ENCODE results near the gene WDR27.
A peak's percentile ranks its signal among the peaks of the same experiment; 100 is the strongest.
"Not testable (repeated sequence)": the region's sequence is repeated elsewhere in the genome, so short reads cannot be mapped to it uniquely, and the experiment has no call there.

The WDR27 gene

GRCh38 chr6:169659820-169660610, 41.8 kb downstream of the WDR27 start:
- DNase-seq = no peak

GRCh38 chr6:169657284-169657610, 44.6 kb downstream of the WDR27 start:
- no peak for DNase-seq

DNA sequence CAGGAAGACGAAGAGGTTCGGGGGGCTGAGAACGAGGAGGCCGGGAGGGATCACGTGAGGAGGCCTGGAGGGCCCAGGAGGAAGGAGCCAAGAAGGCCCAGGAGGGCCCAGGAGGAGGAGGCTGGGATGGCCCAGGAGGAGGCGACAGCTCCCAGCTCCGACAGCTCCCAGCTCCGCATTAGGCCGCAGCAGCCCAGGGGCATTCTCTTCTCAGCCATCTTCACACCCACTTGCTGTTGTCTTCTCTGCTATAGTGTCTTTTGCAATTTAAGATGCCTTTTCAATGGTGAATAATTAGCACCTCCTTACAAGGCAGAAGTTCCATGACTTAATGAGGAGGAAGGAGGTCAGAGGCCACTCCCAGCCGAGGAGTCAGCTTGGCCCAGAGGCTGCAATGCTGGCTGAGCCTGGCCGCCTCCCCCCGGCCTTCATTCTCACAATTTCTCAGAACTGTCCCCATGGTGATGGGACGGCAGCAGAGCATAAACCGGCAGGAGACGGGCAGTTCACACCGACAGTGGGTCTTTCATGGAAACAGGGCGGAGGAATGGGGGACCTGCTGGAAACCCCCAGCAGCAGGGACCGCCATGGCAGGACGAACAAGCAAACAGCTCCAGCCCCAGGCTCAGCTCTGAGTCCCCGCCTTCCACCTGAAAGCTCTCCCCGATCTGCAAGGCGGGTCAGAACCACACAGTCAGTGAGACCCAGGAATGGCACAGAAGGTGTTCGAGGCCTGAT, 45.1 kb downstream of the WDR27 start:
- no peak for DNase-seq

GRCh38 chr6:169654598-169655391, 47.0 kb downstream of the WDR27 start:
- DNase-seq = peak; percentile 47

DNA sequence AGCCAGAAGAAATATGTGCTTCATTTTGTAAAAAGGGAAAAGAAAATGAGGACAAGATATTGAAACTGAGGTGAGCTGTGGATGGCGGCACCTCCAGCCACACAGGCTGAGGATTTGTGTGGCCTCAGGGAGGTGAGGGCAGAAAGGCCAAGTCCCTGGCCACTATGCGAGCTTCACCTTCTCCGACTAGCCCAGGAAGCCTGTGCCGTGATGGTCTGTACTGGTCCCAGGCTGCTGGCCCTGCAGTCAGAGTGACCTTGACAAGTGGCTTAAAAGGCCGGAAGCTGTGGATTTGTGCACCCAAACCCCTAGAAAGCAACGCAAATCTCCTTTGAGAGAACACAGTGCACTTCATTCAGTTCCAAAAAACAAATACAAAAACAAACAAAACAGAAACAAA, 48.1 kb downstream of the WDR27 start:
- DNase-seq = no peak

- no peak for DNase-seq
Observed at GRCh38 chr6:169652896-169653295, 48.9 kb downstream of the WDR27 start.

DNA sequence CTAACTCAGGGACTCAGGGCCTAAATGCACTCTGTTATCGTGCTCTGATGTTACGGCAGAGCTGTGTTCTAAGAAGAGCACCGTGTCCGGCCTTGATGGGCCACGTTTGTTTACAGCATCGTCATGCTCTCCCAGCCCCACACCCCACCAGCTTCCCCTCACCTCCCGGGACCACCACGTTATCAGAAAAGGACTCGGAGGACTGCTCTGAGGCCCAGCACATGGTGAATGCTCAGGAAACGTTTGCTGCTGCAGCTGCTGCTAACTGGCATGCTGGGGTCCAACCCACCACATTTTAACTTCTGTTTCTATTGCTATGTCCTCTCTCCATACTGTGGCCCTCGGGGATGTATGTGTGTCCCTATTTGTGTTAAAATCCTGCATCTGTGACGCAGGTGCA, 50.3 kb downstream of the WDR27 start:
- DNase-seq = no peak

DNA sequence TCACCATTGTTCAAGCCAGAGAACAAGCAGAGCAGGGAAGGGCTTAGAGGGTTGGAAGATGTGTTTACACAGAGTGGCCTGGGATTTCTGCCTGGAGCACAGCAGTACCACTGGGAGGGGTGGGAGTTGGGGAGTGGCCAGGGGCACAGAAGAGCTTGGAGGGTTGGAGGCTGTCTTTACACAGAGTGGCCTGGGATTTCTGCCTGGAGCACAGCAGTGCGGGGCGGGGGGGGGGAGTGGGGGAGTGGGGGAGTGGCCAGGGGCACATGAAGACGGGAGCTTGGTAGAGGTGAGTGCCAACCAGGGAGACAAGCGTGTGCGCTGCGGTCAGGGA, 50.9 kb downstream of the WDR27 start:
- no peak for DNase-seq

- DNase-seq = no peak
Observed at GRCh38 chr6:169650241-169650958, 51.4 kb downstream of the WDR27 start.

DNA sequence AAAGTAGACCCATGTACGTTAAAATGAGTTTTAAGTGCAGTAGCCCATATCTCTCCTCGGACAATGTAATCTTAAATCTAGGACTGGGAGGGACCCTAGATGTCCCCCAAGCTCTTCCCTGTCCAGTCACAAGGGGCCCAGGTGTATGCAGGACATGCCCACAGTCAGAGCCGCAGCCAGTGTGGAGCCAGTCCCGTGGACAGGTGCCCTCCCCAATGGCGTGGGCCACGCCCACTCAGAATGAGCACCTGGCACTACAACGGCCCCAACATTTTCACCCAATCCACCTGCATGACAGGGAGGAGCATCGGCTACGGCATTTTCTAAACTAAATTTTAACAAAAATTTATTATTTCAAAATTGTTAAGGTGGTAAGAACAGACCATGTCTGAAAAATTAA, 53.2 kb downstream of the WDR27 start:
- no peak for DNase-seq

- DNase-seq = no peak
Observed at GRCh38 chr6:169648092-169648491, 53.7 kb downstream of the WDR27 start.

GRCh38 chr6:169647637-169648036, 54.2 kb downstream of the WDR27 start:
- no peak for DNase-seq

DNA sequence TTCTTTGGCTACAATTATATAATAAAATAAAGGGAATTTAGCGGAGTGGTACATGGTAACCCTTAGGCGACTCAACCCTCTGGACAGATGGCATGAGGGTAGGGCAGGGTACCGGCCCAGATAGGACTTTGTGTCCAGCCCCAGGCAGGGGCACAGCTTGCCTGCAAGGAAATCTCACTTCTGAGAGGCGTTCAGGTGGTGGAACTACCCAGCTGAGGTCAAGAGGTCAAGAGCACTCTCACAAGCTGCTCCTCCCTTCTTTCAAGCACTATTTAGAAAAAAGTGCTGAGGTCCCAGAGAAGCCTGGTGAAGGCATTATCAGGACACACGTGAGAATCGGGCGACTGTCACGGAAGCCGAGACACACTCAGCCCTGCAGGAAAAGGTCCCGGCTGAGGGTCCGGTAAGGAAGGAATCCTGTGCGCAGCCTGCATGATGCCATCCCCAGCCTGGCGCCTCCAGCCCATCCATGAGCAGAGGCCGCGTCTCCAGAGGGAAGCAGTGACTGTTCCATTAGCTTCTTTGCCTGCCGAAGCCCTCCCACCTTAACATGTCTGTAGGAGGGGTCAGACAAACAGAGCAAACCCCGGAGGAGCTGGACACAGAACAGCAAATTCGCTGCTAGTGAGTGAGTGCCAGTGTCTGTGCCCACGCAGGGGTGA, 54.8 kb downstream of the WDR27 start:
- DNase-seq = no peak

DNA sequence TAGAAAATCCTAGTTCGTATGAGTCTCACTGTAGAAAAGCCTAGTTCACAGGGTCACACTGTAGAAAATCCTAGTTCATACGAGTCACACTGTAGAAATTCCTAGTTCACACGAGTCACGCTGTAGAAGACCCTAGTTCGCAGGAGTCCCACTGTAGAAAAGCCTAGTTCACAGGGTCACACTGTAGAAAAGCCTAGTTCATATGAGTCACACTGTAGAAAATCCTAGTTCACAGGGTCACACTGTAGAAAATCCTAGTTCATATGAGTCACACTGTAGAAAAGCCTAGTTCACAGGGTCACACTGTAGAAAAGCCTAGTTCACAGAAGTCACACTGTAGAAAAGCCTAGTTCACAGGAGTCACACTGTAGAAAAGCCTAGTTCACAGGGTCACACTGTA, 56.4 kb downstream of the WDR27 start:
- not testable (repeated sequence) for DNase-seq

DNA sequence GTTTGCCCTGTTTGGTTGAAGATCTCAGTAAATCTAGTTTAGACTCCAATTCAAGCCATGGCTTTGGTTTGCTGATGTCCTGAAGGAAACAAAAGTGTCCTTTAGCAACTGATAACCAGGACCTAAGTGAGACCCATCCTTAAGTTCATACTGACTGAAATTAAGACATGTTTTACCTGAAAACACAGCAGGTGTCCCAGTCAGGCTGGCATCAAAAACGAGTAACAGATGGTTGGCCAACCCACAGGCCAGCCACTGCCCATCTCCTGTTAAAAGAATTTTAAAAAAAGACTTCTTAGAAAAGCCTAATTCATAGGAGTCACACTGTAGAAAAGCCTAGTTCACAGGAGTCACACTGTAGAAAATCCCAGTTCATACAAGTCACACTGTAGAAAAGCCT, 58.3 kb downstream of the WDR27 start:
- DNase-seq = no peak

GRCh38 chr6:169642455-169642854, 59.4 kb downstream of the WDR27 start:
- no peak for DNase-seq

DNA sequence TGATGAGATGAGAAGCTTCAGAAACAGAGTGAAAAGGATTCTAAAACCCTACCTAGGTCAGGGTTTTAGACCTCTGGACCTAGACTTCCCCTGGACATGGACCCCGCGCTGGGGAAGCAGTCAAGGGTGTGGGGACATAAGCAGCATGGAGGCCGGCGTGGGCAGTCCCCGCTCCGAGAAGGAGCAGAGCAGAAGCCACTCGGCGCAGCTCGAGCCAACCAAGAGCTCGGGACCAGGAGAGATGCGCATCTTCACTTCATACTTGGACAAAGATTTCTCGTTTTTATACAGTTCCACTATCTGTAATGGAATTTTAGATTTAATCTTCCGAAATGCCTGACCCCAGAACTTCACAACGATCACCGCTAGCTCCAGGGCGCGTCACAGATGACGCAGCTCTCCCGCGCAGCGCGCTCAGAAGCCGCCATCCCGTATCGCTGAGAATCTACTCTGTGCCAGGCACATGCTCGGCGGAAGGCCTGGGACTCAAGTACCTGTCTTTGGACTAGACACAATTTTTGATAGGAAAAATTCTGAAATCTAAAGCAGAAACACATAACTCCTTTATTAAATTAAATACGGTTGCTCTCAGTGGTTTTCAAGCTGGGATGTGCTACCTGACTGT, 60.3 kb downstream of the WDR27 start:
- no peak for DNase-seq

DNA sequence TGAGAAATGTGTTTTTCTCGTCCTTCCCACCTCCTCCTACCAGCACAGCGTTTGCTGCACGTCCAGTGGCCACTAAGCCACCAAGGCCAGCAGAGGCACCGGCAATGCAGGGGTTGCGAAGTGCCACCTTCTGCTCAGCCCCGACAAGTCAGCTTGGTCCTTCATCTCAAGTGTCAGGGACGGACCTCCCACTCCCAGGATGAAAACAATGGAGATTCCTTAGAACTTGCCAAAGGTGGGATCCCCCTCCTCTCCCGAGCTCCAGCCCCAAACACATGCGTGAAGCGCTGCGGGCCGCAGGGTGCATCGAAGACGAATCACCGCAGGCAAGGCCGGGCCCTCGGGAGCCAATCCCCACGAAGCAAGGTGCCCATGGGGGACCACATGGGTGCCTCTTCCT, 60.8 kb downstream of the WDR27 start:
- DNase-seq = no peak

- no peak for DNase-seq
Observed at GRCh38 chr6:169640351-169640852, 61.4 kb downstream of the WDR27 start.

GRCh38 chr6:169639653-169640278, 62.1 kb downstream of the WDR27 start:
- no peak for DNase-seq

DNA sequence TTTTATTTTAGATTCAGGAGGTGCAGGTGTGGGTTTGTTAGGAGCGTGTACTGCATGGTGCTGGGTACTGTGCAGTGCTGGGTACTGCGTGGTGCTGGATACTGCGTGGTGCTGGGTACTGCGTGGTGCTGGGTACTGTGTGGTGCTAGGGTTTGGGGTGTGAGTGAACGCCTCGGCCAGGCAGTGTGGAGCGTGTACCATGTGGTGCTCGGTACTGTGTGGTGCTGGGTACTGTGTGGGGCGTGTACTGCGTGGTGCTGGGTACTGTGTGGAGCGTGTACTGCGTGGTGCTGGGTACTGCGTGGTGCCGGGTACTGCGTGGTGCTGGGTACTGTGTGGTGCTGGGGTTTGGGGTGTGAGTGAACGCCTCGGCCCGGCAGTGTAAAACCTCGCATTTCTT, 62.9 kb downstream of the WDR27 start:
- no peak for DNase-seq

DNA sequence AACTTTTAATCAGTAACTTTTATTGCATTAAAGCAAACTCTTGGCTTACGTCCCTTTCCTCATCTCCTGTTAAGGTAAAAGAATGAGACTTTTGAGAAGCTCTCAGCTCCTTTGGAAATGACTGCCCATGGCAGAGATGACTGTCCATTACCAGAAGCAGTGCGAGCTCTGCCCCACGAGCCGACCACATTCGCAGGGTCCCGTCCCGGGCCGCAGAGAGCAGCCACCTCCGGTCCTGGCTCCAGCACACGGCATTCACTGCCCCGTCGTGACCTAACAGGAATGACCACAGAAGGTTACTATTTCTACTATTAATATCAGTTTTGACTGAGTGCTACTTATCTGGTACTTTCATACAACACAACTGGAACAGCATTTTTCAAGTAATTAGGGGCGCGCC, 63.4 kb downstream of the WDR27 start:
- no peak for DNase-seq

Data from hematopoietic multipotent progenitor cell treated with erythropoietin and hydrocortisone succinate and interleukin-3 and kit ligand, for 4 days (in vitro differentiated cells).